Astrocyte (in vitro differentiated cells and primary cell): ENCODE results near the gene PAFAH2. TPM values are rescaled to one million over a fixed set of nuclear protein-coding genes. Genes with fewer than 3 reads are reported as not detected.
"Not testable (repeated sequence)": the region's sequence is repeated elsewhere in the genome, so short reads cannot be mapped to it uniquely, and the experiment has no call there.

Experiments used
- DNase-seq: peaks from one replicate; pipeline ENCODE4 v3.0.0-alpha.2; 2010; ENCODE audit warnings: low read depth
- FAIRE-seq: peaks from 2 replicates; lab custom pipeline; 2011; peaks lifted over from hg19 to GRCh38; lab: Jason Lieb, UNC
- H2AFZ ChIP-seq: 2 replicates; pipeline ENCODE4 v1.6.0; 2012; ENCODE audit warnings: low read depth, low read length, inconsistent platforms
- H3K27ac ChIP-seq: 2 replicates; pipeline ENCODE4 v1.5.1; 2011; ENCODE audit warnings: low read depth, low read length, inconsistent platforms
- H3K27me3 ChIP-seq: 2 replicates; pipeline ENCODE4 v1.6.0; 2011; ENCODE audit warnings: low read length, inconsistent platforms; ENCODE audit not compliant: insufficient read depth
- H3K36me3 ChIP-seq: 2 replicates; pipeline ENCODE4 v1.5.1; 2011; ENCODE audit warnings: low read length, inconsistent platforms; ENCODE audit not compliant: insufficient read depth
- H3K4me1 ChIP-seq: 2 replicates; pipeline ENCODE4 v1.5.1; 2011; ENCODE audit warnings: low read length, inconsistent platforms; ENCODE audit not compliant: insufficient read depth
- H3K4me2 ChIP-seq: 2 replicates; pipeline ENCODE4 v1.6.0; 2012; ENCODE audit warnings: low read length, inconsistent platforms
- H3K4me3 ChIP-seq: 2 replicates; pipeline ENCODE4 v1.5.1; 2011; ENCODE audit warnings: low read depth, mild to moderate bottlenecking, low read length, inconsistent platforms; ENCODE audit not compliant: insufficient read depth
- H3K79me2 ChIP-seq: 2 replicates; pipeline ENCODE4 v1.6.0; 2012; ENCODE audit warnings: mild to moderate bottlenecking, low read length, inconsistent platforms; ENCODE audit not compliant: insufficient read depth
- H3K9ac ChIP-seq: 2 replicates; pipeline ENCODE4 v1.6.0; 2012; ENCODE audit warnings: mild to moderate bottlenecking, low read length, inconsistent platforms
- H3K9me3 ChIP-seq: 2 replicates; pipeline ENCODE4 v1.5.1; 2012; ENCODE audit warnings: low read depth, mild to moderate bottlenecking, low read length, inconsistent platforms; ENCODE audit not compliant: insufficient read depth
- H4K20me1 ChIP-seq: 2 replicates; pipeline ENCODE4 v1.6.0; 2012; ENCODE audit warnings: low read length, inconsistent platforms; ENCODE audit not compliant: insufficient read depth
- H3K27ac Mint-ChIP-seq: one replicate; pipeline ENCODE4 v1.8.0; 2021; ENCODE audit warnings: mild to moderate bottlenecking, mixed read lengths; ENCODE audit not compliant: unreplicated experiment
- H3K27me3 Mint-ChIP-seq: one replicate; pipeline ENCODE4 v1.8.0; 2021; ENCODE audit warnings: low read depth, mixed read lengths; ENCODE audit not compliant: unreplicated experiment
- H3K36me3 Mint-ChIP-seq: one replicate; pipeline ENCODE4 v1.8.0; 2021; ENCODE audit warnings: low read depth, mixed read lengths; ENCODE audit not compliant: unreplicated experiment
- H3K4me1 Mint-ChIP-seq: one replicate; pipeline ENCODE4 v1.8.0; 2021; ENCODE audit warnings: low read depth, mixed read lengths; ENCODE audit not compliant: unreplicated experiment
- H3K4me3 Mint-ChIP-seq: one replicate; pipeline ENCODE4 v1.8.0; 2021; ENCODE audit warnings: mild to moderate bottlenecking, moderate library complexity, mixed read lengths; ENCODE audit not compliant: unreplicated experiment
- H3K9me3 Mint-ChIP-seq: one replicate; pipeline ENCODE4 v1.8.0; 2021; ENCODE audit warnings: mild to moderate bottlenecking, mixed read lengths; ENCODE audit not compliant: unreplicated experiment
- EZH2 ChIP-seq: IDR thresholded peaks from 2 replicates; pipeline ENCODE4 v1.6.1; 2012; ENCODE audit warnings: mild to moderate bottlenecking, low read length, inconsistent platforms; ENCODE audit not compliant: insufficient read depth
- total RNA-seq: library from RNA; stranded (reverse); gene quantifications from 2 replicates; pipeline ENCODE4 v1.2.1, GENCODE V29; 2021
- TF ChIP-seq, protein P1 (sequence below): IDR thresholded peaks from 2 replicates; pipeline ENCODE4 v1.5.1; 2011; ENCODE audit warnings: low read depth, mild to moderate bottlenecking, inconsistent platforms, low read length, moderate library complexity; ENCODE audit not compliant: insufficient read depth

The PAFAH2 gene
- total RNA-seq, 1 donor from 2014 or later: 14.1 TPM

GRCh38 chr1:25987951-25988350 lies 9.9 kb downstream of the PAFAH2 start:
- no peaks in the 10 kb centered on the region for H3K9me3 ChIP-seq
- TF ChIP-seq, protein P1, sequence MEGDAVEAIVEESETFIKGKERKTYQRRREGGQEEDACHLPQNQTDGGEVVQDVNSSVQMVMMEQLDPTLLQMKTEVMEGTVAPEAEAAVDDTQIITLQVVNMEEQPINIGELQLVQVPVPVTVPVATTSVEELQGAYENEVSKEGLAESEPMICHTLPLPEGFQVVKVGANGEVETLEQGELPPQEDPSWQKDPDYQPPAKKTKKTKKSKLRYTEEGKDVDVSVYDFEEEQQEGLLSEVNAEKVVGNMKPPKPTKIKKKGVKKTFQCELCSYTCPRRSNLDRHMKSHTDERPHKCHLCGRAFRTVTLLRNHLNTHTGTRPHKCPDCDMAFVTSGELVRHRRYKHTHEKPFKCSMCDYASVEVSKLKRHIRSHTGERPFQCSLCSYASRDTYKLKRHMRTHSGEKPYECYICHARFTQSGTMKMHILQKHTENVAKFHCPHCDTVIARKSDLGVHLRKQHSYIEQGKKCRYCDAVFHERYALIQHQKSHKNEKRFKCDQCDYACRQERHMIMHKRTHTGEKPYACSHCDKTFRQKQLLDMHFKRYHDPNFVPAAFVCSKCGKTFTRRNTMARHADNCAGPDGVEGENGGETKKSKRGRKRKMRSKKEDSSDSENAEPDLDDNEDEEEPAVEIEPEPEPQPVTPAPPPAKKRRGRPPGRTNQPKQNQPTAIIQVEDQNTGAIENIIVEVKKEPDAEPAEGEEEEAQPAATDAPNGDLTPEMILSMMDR: no peak
- no peak for TF ChIP-seq EZH2
- H2AFZ ChIP-seq: no peak overlapping the region
- H3K4me1 Mint-ChIP-seq: peaks cover 15% of the 10 kb centered on the region
- no peaks in the 10 kb centered on the region for H3K36me3 ChIP-seq
- no peak overlapping the region for H3K4me3 Mint-ChIP-seq
- peaks cover 12% of the 10 kb centered on the region for H3K36me3 Mint-ChIP-seq
- no peak overlapping the region for H3K27ac ChIP-seq
- H3K9me3 Mint-ChIP-seq: no peaks in the 10 kb centered on the region
- H3K27ac Mint-ChIP-seq: peak overlapping the region; percentile 34
- no peak overlapping the region for H3K4me2 ChIP-seq
- H4K20me1 ChIP-seq: no peaks in the 10 kb centered on the region
- no peak overlapping the region for H3K4me3 ChIP-seq
- DNase-seq (no peak), FAIRE-seq (no peak)
- H3K27me3 Mint-ChIP-seq: no peaks in the 10 kb centered on the region
- H3K27me3 ChIP-seq: no peaks in the 10 kb centered on the region
- H3K4me1 ChIP-seq: peaks cover 3% of the 10 kb centered on the region
- no peaks in the 10 kb centered on the region for H3K79me2 ChIP-seq
- no peak overlapping the region for H3K9ac ChIP-seq

DNA sequence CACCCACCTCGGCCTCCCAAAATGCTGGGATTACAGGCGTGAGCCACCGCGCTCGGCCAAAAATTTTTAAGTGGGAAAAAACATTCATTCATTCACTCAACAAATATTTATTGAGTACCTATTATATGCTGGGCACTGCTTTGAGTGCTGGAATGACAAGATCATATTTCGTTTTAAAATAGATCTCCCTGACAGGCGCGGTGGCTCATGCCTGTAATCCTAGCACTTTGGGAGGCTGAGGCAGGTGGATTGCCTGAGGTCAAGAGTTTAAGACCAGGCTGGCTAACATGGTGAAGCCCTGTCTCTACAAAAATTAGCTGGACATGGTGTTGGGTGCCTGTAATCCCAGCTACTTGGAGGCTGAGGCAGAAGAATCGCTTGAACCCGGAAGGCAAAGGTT lies 11.1 kb downstream of the PAFAH2 start:
- H3K36me3 ChIP-seq, H3K79me2 ChIP-seq, H3K4me1 Mint-ChIP-seq, FAIRE-seq, H3K4me2 ChIP-seq, H3K27me3 ChIP-seq, DNase-seq, H3K9me3 ChIP-seq, H3K4me3 ChIP-seq, H3K9ac ChIP-seq, H3K4me3 Mint-ChIP-seq, H3K27me3 Mint-ChIP-seq, H3K4me1 ChIP-seq, H2AFZ ChIP-seq, H3K9me3 Mint-ChIP-seq, H3K27ac Mint-ChIP-seq, H3K27ac ChIP-seq, H4K20me1 ChIP-seq: not testable (repeated sequence)
- peaks cover 18% of the 10 kb centered on the region for H3K36me3 Mint-ChIP-seq

DNA sequence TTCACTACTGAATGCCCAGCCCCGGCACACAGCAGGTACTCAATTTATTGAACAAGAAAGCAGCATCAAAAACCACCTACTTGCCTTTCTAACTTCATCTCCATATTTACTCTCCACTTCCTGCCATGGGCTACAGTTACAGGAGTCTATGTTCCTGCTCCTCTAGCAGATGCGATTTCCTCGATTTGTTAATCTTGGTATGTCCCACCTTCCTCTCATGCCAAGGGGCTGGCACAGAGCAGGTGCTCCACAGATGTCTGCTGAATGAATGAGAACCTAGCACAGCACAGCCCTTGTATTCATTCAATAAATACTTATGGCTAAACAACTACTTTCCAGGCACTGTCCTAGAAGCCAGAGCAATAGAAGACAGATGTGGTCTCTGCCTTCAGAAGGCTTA lies 12.2 kb downstream of the PAFAH2 start:
- Histone ChIP-seq H3K4me2 (no peak overlapping the region), H3K4me1 (no peaks in the 10 kb centered on the region), H3K4me3 (no peak overlapping the region), H3K27ac (no peak overlapping the region), H4K20me1 (no peaks in the 10 kb centered on the region), H3K27me3 (no peaks in the 10 kb centered on the region), H3K9me3 (no peaks in the 10 kb centered on the region), H3K9ac (no peak overlapping the region), H2AFZ (no peak overlapping the region), H3K79me2 (no peaks in the 10 kb centered on the region), H3K36me3 (peaks cover 4% of the 10 kb centered on the region)
- Mint-ChIP-seq H3K4me1 (no peaks in the 10 kb centered on the region), H3K9me3 (no peaks in the 10 kb centered on the region), H3K27me3 (no peaks in the 10 kb centered on the region), H3K27ac (no peak overlapping the region), H3K36me3 (peaks cover 20% of the 10 kb centered on the region), H3K4me3 (no peak overlapping the region)
- FAIRE-seq: no peak
- TF ChIP-seq, protein P1: no peak
- TF ChIP-seq EZH2: no peak
- no peak for DNase-seq
